ENCODE data around the gene CCDC15.

Gene CCDC15

GRCh38 chr11:125056931-125057692 lies 103.1 kb downstream of the CCDC15 start:
- H3K27me3 ChIP-seq (ENCODE audit: low read depth, low read length) = no peaks in the 10 kb centered on the region
- H3K36me3 ChIP-seq (ENCODE audit: control insufficient read depth in 1 of 2, insufficient read depth in 2 of 2, low read length in 2 of 2) = no peaks in the 10 kb centered on the region
- no peaks in the 10 kb centered on the region for H3K9me3 ChIP-seq (ENCODE audit: control insufficient read depth in 1 of 2, low read length in 2 of 2)
- H3K4me3 ChIP-seq (ENCODE audit: low read depth in 1 of 2, low read length in 2 of 2) = no peak overlapping the region
- no peak overlapping the region for H3K27ac ChIP-seq (ENCODE audit: low read length)
- no peaks in the 10 kb centered on the region for H3K4me1 ChIP-seq (ENCODE audit: control insufficient read depth in 1 of 2, insufficient read depth in 2 of 2, low read length in 2 of 2)

- Histone ChIP-seq H3K9me3 (ENCODE audit: control insufficient read depth in 1 of 2, low read length in 2 of 2) (no peaks in the 10 kb centered on the region), H3K27me3 (ENCODE audit: low read depth, low read length) (no peaks in the 10 kb centered on the region), H3K4me3 (ENCODE audit: low read depth in 1 of 2, low read length in 2 of 2) (no peak overlapping the region), H3K36me3 (ENCODE audit: control insufficient read depth in 1 of 2, insufficient read depth in 2 of 2, low read length in 2 of 2) (no peaks in the 10 kb centered on the region), H3K27ac (ENCODE audit: low read length) (no peak overlapping the region), H3K4me1 (ENCODE audit: control insufficient read depth in 1 of 2, insufficient read depth in 2 of 2, low read length in 2 of 2) (no peaks in the 10 kb centered on the region)
Observed at GRCh38 chr11:125057693-125058016, 103.7 kb downstream of the CCDC15 start.

- peaks cover 0 to 6% of the 10 kb centered on the region in 2 donors for H3K4me1 ChIP-seq (ENCODE audit: control insufficient read depth in 1 of 2, insufficient read depth in 2 of 2, low read length in 2 of 2)
- H3K36me3 ChIP-seq (ENCODE audit: control insufficient read depth in 1 of 2, insufficient read depth in 2 of 2, low read length in 2 of 2) = no peaks in the 10 kb centered on the region
- no peak overlapping the region for H3K27ac ChIP-seq (ENCODE audit: low read length)
- no peak overlapping the region for H3K4me3 ChIP-seq (ENCODE audit: low read depth in 1 of 2, low read length in 2 of 2)
- H3K27me3 ChIP-seq (ENCODE audit: low read depth, low read length) = no peaks in the 10 kb centered on the region
- H3K9me3 ChIP-seq (ENCODE audit: control insufficient read depth in 1 of 2, low read length in 2 of 2) = no peaks in the 10 kb centered on the region
Observed at GRCh38 chr11:125061281-125061680, 107.3 kb downstream of the CCDC15 start.

- H3K4me1 ChIP-seq (ENCODE audit: control insufficient read depth in 1 of 2, insufficient read depth in 2 of 2, low read length in 2 of 2) = peaks cover 0 to 6% of the 10 kb centered on the region in 2 donors
- no peaks in the 10 kb centered on the region for H3K36me3 ChIP-seq (ENCODE audit: control insufficient read depth in 1 of 2, insufficient read depth in 2 of 2, low read length in 2 of 2)
- H3K9me3 ChIP-seq (ENCODE audit: control insufficient read depth in 1 of 2, low read length in 2 of 2) = no peaks in the 10 kb centered on the region
- no peak overlapping the region for H3K27ac ChIP-seq (ENCODE audit: low read length)
- H3K27me3 ChIP-seq (ENCODE audit: low read depth, low read length) = no peaks in the 10 kb centered on the region
- H3K4me3 ChIP-seq (ENCODE audit: low read depth in 1 of 2, low read length in 2 of 2) = peak overlapping the region; percentile 66 to 86
Observed at GRCh38 chr11:125062218-125062930, 108.4 kb downstream of the CCDC15 start.

- Histone ChIP-seq H3K27ac (ENCODE audit: low read length) (no peak within 1 kb of the TSS), H3K4me1 (ENCODE audit: control insufficient read depth in 1 of 2, insufficient read depth in 2 of 2, low read length in 2 of 2) (peaks cover 0 to 6% of the 10 kb centered on the region in 2 donors), H3K27me3 (ENCODE audit: low read depth, low read length) (no peaks in the 10 kb centered on the region), H3K36me3 (ENCODE audit: control insufficient read depth in 1 of 2, insufficient read depth in 2 of 2, low read length in 2 of 2) (no peaks in the 10 kb centered on the region), H3K9me3 (ENCODE audit: control insufficient read depth in 1 of 2, low read length in 2 of 2) (no peaks in the 10 kb centered on the region), H3K4me3 (ENCODE audit: low read depth in 1 of 2, low read length in 2 of 2) (peak within 1 kb of the TSS; percentile 66 to 86)
Observed at GRCh38 chr11:125062931-125063428, 109.0 kb downstream of the CCDC15 start, which contains the start of gene SLC37A2. SLC37A2 (plus strand) TSS chr11:125063305; CDS start chr11:125063368, 63 bp downstream.

GRCh38 chr11:125063429-125064043 lies 109.5 kb downstream of the CCDC15 start:
- peak overlapping the region; percentile 66 to 86 for H3K4me3 ChIP-seq (ENCODE audit: low read depth in 1 of 2, low read length in 2 of 2)
- H3K9me3 ChIP-seq (ENCODE audit: control insufficient read depth in 1 of 2, low read length in 2 of 2) = no peaks in the 10 kb centered on the region
- no peaks in the 10 kb centered on the region for H3K36me3 ChIP-seq (ENCODE audit: control insufficient read depth in 1 of 2, insufficient read depth in 2 of 2, low read length in 2 of 2)
- H3K4me1 ChIP-seq (ENCODE audit: control insufficient read depth in 1 of 2, insufficient read depth in 2 of 2, low read length in 2 of 2) = peaks cover 0 to 6% of the 10 kb centered on the region in 2 donors
- H3K27ac ChIP-seq (ENCODE audit: low read length) = no peak overlapping the region
- no peaks in the 10 kb centered on the region for H3K27me3 ChIP-seq (ENCODE audit: low read depth, low read length)

- Histone ChIP-seq H3K4me1 (ENCODE audit: control insufficient read depth in 1 of 2, insufficient read depth in 2 of 2, low read length in 2 of 2) (peaks cover under 1 to 6% of the 10 kb centered on the region in 2 donors), H3K36me3 (ENCODE audit: control insufficient read depth in 1 of 2, insufficient read depth in 2 of 2, low read length in 2 of 2) (no peaks in the 10 kb centered on the region), H3K27me3 (ENCODE audit: low read depth, low read length) (no peaks in the 10 kb centered on the region), H3K27ac (ENCODE audit: low read length) (no peak overlapping the region), H3K4me3 (ENCODE audit: low read depth in 1 of 2, low read length in 2 of 2) (peak overlapping the region; percentile 66 to 86), H3K9me3 (ENCODE audit: control insufficient read depth in 1 of 2, low read length in 2 of 2) (no peaks in the 10 kb centered on the region)
Observed at GRCh38 chr11:125064070-125064469, 110.1 kb downstream of the CCDC15 start.

- Histone ChIP-seq H3K9me3 (ENCODE audit: control insufficient read depth in 1 of 2, low read length in 2 of 2) (no peaks in the 10 kb centered on the region), H3K27ac (ENCODE audit: low read length) (no peak overlapping the region), H3K36me3 (ENCODE audit: control insufficient read depth in 1 of 2, insufficient read depth in 2 of 2, low read length in 2 of 2) (no peaks in the 10 kb centered on the region), H3K4me1 (ENCODE audit: control insufficient read depth in 1 of 2, insufficient read depth in 2 of 2, low read length in 2 of 2) (peaks cover 6 to 17% of the 10 kb centered on the region in 2 donors), H3K4me3 (ENCODE audit: low read depth in 1 of 2, low read length in 2 of 2) (no peak overlapping the region), H3K27me3 (ENCODE audit: low read depth, low read length) (no peaks in the 10 kb centered on the region)
Observed at GRCh38 chr11:125068368-125068767, 114.4 kb downstream of the CCDC15 start.

- no peaks in the 10 kb centered on the region for H3K9me3 ChIP-seq (ENCODE audit: control insufficient read depth in 1 of 2, low read length in 2 of 2)
- no peaks in the 10 kb centered on the region for H3K27me3 ChIP-seq (ENCODE audit: low read depth, low read length)
- no peaks in the 10 kb centered on the region for H3K36me3 ChIP-seq (ENCODE audit: control insufficient read depth in 1 of 2, insufficient read depth in 2 of 2, low read length in 2 of 2)
- no peak overlapping the region for H3K4me3 ChIP-seq (ENCODE audit: low read depth in 1 of 2, low read length in 2 of 2)
- peaks cover 0 to 17% of the 10 kb centered on the region in 2 donors for H3K4me1 ChIP-seq (ENCODE audit: control insufficient read depth in 1 of 2, insufficient read depth in 2 of 2, low read length in 2 of 2)
- no peak overlapping the region for H3K27ac ChIP-seq (ENCODE audit: low read length)
Observed at GRCh38 chr11:125069008-125069407, 115.0 kb downstream of the CCDC15 start.

GRCh38 chr11:125069796-125070195 lies 115.8 kb downstream of the CCDC15 start:
- Histone ChIP-seq H3K36me3 (ENCODE audit: control insufficient read depth in 1 of 2, insufficient read depth in 2 of 2, low read length in 2 of 2) (no peaks in the 10 kb centered on the region), H3K4me3 (ENCODE audit: low read depth in 1 of 2, low read length in 2 of 2) (no peak overlapping the region), H3K27ac (ENCODE audit: low read length) (peak overlapping the region; percentile 69), H3K4me1 (ENCODE audit: control insufficient read depth in 1 of 2, insufficient read depth in 2 of 2, low read length in 2 of 2) (peaks cover 0 to 17% of the 10 kb centered on the region in 2 donors), H3K27me3 (ENCODE audit: low read depth, low read length) (no peaks in the 10 kb centered on the region), H3K9me3 (ENCODE audit: control insufficient read depth in 1 of 2, low read length in 2 of 2) (no peaks in the 10 kb centered on the region)

- H3K27ac ChIP-seq (ENCODE audit: low read length) = peak overlapping the region; percentile 69
Observed at GRCh38 chr11:125070699-125071254, 116.8 kb downstream of the CCDC15 start.

More at GRCh38 chr11:125070699-125071254, 116.8 kb downstream of the CCDC15 start:
- Histone ChIP-seq H3K9me3 (ENCODE audit: control insufficient read depth in 1 of 2, low read length in 2 of 2) (no peaks in the 10 kb centered on the region), H3K4me1 (ENCODE audit: control insufficient read depth in 1 of 2, insufficient read depth in 2 of 2, low read length in 2 of 2) (peaks cover 0 to 17% of the 10 kb centered on the region in 2 donors), H3K27me3 (ENCODE audit: low read depth, low read length) (no peaks in the 10 kb centered on the region), H3K4me3 (ENCODE audit: low read depth in 1 of 2, low read length in 2 of 2) (no peak overlapping the region), H3K36me3 (ENCODE audit: control insufficient read depth in 1 of 2, insufficient read depth in 2 of 2, low read length in 2 of 2) (no peaks in the 10 kb centered on the region)
